ENCODE data around the gene ZNF451. TPM values are rescaled to one million over a fixed set of nuclear protein-coding genes. Genes with fewer than 3 reads are reported as not detected.
"Not testable (repeated sequence)": the region's sequence is repeated elsewhere in the genome, so short reads cannot be mapped to it uniquely, and the experiment has no call there.

Gene ZNF451, protein sequence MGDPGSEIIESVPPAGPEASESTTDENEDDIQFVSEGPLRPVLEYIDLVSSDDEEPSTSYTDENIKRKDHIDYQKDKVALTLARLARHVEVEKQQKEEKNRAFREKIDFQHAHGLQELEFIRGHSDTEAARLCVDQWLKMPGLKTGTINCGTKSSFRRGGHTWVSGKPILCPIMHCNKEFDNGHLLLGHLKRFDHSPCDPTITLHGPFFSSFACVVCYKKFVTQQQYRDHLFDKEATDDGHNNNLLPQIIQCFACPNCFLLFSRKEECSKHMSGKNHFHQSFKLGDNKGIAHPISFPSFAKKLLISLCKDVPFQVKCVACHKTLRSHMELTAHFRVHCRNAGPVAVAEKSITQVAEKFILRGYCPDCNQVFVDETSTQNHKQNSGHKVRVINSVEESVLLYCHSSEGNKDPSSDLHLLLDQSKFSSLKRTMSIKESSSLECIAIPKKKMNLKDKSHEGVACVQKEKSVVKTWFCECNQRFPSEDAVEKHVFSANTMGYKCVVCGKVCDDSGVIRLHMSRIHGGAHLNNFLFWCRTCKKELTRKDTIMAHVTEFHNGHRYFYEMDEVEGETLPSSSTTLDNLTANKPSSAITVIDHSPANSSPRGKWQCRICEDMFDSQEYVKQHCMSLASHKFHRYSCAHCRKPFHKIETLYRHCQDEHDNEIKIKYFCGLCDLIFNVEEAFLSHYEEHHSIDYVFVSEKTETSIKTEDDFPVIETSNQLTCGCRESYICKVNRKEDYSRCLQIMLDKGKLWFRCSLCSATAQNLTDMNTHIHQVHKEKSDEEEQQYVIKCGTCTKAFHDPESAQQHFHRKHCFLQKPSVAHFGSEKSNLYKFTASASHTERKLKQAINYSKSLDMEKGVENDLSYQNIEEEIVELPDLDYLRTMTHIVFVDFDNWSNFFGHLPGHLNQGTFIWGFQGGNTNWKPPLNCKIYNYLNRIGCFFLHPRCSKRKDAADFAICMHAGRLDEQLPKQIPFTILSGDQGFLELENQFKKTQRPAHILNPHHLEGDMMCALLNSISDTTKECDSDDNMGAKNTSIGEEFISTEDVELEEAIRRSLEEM
- 10 to 100 TPM; 33.2 to 38.9 (median 35.4) TPM for polyA plus RNA-seq (ENCODE audit: insufficient read length in 3 of 3)

DNA sequence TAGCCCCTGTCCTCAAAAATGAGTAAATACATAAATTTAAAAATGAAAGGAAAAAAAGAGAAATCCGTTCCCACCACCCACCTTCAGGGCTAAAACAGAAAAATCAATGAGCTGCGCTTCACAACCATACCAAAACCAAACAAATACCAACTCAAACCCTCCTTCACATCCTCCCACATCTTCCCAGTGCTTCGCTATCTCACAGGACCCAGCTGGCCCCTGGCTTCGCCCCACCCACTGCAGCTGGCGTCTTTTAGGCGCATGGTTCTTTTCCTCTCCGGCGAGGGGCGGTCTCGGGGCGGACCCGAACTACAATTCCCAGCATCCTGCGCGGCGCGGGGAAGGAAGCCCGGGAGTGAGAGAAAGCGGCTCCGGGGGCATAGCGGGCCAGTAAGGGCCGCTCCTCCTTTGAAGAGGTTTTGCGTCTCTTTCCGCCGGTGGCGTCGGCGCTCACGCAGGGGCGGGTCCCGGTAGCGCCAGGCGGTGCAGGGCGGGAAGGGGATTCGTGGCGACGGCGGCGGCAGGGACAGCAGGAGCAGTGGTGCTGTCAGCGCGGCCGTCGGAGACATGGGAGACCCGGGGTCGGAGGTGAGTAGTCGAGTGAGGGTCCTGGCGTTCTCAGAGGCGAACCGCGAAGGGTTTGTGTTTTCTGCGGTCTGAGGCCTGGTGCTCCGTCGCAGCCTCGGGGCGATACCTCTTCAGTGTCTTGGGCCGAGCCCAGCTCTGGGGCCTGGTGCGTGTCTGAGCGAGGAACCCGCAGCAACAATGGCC lies at the start of gene ZNF451:
TSS of gene ZNF451 (plus strand) at position 502 of the 771 bp plus-strand sequence. CDS start at position 568, 66 bp downstream.
- peak; percentile 81 to 94 (median 92) for DNase-seq (ENCODE audit: low read depth in 3 of 3, low spot score in 2 of 3)

DNA sequence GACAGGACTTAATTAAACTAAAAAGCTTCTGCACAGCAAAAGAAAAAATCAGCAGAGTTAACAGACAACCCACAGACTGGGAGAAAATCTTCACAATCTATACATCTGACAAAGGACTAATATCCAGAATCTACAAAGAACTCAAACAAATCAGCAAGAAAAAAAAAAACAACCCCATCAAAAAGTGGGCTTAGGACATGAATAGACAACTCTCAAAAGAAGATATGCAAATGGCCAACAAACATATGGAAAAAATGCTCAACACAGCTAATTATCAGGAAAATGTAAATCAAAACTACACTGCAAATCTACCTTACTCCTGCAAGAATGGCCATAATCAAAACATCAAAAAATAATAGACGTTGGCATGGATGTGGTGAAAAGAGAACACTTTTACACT lies 45.9 kb upstream of the ZNF451 start:
- not testable (repeated sequence) for DNase-seq (ENCODE audit: low read depth in 3 of 3, low spot score in 2 of 3)

DNA sequence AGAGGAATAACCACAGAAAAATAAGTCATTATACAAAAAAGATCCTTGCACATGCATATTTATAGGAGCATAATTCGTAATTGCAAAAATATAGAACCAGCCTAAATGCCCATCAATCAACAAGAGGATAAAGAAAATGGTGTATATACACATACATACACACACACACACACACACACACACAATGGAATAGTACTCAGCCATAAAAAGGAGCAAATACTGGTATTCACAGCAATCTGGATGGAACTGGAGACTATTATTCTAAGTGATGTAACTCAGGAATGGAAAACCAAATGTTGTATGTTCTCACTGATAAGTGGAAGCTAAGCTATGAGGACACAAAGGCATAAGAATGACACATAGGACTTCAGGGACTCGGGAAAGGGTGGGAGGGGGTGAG lies 45.4 kb upstream of the ZNF451 start:
- DNase-seq (ENCODE audit: low read depth in 3 of 3, low spot score in 2 of 3): no peak

DNA sequence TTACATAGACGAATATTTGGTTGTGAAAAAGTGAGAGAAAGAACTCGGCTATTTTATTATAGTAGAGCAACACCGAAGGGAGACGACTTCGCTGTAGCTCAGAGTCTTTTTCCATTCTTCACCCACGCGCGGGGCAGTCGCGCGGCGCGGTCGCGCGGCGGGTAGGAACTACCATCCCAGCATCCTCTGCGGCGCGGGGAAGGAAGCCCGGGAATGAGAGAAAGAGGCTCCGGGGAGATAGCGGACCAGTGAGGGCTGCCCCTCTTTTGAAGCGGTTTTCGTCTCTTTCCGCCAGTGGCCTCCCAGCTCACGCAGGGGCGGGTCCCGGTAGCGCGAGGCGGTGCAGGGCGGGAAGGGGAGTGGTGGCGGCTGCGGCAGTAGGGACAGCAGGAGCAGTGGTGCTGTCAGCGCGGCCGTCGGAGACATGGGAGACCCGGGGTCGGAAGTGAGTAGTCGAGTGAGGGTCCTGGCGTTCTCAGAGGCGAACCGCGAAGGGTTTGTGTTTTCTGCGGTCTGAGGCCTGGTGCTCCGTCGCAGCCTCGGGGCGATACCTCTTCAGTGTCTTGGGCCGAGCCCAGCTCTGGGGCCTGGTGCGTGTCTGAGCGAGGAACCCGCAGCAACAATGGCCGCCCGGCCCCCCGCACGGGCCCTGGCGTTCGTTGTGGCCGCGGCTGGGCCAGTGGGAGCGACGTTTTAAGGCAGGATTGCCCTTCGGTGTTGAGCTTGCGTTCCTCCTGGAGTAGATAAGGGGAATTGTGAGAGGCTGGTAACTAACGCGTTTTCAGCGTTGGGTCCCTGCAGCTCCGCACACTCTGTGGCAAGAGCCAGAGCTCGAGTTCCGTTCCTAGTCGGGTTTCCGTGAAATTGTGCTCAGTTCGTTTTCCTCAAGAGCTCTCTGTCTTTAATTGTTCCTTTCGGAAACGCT lies 43.4 kb upstream of the ZNF451 start, which contains the start of gene KIAA1586:
TSS of gene KIAA1586 (plus strand) at position 362 of the 925 bp plus-strand sequence. CDS start at position 425, 63 bp downstream.
- DNase-seq (ENCODE audit: low read depth in 3 of 3, low spot score in 2 of 3): peak; percentile 60 to 79 (median 74)

DNA sequence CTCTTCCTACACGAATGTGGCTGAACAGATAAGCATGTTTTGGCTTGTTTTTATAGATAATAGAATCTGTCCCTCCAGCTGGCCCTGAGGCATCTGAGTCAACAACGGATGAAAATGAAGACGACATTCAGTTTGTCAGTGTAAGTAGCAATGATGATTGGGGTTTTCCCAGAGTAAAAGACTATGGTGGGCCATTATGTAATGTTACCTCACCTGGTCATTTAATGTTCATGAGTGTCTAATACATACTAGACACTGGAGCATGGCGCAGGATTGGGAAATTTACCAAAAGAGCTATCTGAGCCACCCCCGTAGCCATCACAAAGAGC lies 42.8 kb upstream of the ZNF451 start:
- not testable (repeated sequence) for DNase-seq (ENCODE audit: low read depth in 3 of 3, low spot score in 2 of 3)

DNA sequence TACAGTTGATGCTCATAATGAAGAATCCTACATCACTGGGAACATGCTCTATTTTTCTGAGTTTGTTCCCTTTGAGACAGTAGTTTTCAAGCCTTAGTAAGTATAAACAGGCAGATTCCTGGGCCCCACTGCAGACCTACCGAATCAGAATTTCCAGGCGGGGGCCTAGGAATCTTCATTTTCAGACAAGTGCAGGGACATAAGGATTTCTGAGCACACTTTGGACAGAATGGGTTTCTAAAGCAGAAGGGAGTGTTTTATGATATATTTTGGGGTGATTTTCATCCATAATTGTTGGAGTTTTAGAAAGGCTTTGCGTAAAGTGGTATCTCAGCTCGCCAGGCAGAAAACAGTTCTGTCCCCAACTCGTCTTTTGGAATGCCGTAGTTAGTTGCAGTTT lies 42.1 kb upstream of the ZNF451 start:
- DNase-seq (ENCODE audit: low read depth in 3 of 3, low spot score in 2 of 3): not testable (repeated sequence)

DNA sequence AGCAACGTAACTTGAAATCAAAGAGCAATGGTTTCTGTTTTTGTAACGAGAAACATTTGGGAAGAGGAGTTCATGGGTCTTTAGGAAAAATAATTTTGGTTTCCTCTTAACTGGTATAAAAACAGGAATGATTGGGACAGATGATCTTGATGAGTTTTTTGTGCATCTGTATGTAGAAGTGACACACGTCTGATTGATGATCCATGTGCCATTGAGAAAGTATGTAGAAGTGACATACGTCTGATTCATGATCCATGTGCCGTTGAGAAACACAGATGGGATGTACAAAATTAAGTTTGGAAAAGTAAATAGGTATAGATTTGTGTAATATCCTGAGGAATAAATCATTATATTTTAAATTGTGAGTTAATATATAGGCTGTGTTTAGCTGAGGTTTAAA lies 41.4 kb upstream of the ZNF451 start:
- DNase-seq (ENCODE audit: low read depth in 3 of 3, low spot score in 2 of 3): no peak

DNA sequence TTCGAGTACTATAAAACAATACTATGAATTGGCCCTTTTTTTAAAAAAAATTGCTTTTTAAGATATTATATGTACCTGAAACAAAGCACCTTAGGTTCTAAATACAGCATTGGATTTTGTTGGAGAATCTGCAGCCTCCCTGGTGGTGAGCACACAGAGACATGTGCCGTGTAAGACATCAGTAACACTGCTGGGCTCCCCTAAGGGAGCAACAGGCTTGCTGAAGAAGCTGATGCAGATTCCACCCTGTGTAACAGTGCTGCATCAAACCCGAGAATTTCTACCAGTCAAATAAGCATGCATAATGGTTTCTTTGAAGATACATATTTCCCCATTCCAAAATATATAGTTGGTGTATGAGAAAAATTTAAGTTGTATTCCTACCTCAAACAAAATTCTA lies 26.1 kb upstream of the ZNF451 start:
- no peak for DNase-seq (ENCODE audit: low read depth in 3 of 3, low spot score in 2 of 3)

DNA sequence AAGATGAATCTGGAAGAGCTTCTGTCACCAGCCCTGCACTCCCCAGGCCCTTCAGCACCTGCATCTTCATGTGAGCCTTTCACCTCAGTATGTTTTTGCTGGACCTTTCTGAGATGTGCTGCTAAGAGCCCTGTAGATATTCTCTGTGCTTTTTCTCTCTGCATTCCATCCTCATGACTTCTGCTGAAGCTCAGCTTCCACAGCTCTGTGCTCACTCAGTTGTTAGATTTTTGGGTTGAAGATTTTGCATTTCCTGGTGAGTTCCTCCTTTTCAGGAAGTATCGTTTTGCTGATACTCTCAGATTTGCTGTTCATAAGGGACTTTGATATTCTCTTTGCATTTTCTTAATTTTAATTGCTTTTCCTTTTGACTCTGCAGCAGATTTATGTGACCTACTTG lies 25.2 kb upstream of the ZNF451 start:
- no peak for DNase-seq (ENCODE audit: low read depth in 3 of 3, low spot score in 2 of 3)

DNA sequence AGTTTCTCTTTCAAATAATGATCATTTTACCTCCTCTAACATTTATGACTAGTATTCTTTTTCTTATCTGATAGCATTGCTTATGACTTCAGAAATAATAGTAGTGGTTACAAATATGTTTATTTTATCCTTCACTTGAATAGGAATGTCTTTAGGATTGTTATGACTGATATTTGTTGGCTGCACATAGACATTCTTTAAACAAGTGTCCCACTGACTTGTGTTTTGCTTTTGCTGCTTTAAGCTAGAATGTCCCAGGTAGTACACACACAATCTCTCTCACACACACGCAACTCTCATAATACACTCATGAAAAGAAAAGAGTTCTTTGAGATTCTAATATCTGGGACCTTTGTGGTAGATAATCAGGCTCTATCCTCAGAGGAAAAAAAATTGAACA lies 21.9 kb upstream of the ZNF451 start:
- no peak for DNase-seq (ENCODE audit: low read depth in 3 of 3, low spot score in 2 of 3)

DNA sequence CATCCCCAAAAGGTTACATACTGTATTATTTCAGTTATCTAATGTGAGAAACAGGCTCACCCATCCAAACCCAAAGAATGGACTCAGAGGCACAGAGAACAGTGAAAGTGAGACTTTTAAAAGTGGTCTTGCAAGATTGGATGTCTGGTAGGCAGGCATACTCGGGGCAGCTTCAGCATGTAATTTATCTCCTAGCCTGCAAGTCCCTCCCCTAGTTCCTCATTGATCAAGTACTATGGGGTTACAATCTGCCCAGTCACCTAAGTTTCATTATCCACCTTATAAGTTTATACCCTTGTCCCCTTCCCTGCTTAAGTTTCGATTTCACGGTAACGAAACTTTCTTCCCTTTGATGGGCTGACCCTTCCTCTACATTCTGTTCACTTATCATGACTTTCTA lies 20.8 kb upstream of the ZNF451 start:
- no peak for DNase-seq (ENCODE audit: low read depth in 3 of 3, low spot score in 2 of 3)

DNA sequence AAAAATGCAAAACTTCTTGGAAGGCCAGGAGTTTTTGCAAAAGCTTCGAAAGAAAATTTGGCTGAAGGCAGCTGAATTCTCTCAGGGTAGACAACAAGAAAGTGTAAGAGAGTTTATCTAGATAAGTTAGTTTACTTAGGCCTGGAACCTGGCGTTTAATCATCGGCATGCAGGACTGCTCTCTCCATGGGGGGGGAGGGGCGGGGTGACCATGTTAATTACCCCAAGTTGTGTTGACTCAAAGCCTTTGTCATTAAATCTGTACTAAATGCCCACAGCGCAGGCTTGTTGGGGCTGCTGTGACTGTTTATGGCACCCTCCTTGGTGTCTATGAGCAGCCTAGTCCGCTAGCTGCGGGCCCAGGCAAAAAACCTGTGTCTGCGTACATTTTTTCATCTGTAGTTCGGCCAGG lies 20.1 kb upstream of the ZNF451 start:
- no peak for DNase-seq (ENCODE audit: low read depth in 3 of 3, low spot score in 2 of 3)

DNA sequence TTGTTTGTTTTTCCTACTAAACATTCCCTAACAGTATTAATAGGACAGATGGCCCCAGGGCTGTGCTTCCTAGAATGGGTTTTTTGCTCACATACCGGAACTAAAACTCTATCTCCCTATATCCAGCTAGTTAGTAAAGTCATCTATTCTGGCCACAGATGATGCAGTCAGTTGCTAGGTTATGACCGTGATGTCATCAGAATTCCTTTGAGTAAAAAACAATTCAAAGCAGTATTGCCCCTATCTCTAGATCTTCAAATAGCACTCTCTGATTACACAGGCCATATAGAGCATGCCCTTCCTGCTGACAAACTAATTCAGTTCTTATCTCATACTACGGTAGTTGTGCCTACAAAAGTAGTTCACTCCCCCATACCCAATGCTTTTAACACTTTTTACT lies 17.9 kb upstream of the ZNF451 start:
- no peak for DNase-seq (ENCODE audit: low read depth in 3 of 3, low spot score in 2 of 3)

DNA sequence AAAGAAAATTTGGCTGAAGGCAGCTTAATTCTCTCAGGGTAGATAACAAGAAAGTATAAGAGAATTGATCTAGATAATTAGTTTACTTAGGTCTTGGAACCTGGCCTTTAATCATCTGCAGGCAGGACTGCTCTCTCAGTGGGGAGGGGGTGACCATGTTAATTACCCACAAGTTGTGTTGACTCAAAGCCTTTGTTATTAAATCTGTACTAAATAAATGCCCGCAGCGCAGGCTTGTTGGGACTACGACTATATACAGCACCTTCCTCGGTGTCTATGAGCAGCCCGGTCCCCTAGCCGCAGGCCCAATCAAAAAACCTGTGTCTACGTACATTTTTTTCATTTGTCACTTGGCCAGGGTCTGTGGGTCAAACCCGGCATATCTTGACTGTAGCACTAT lies 15.6 kb upstream of the ZNF451 start:
- DNase-seq (ENCODE audit: low read depth in 3 of 3, low spot score in 2 of 3): no peak

DNA sequence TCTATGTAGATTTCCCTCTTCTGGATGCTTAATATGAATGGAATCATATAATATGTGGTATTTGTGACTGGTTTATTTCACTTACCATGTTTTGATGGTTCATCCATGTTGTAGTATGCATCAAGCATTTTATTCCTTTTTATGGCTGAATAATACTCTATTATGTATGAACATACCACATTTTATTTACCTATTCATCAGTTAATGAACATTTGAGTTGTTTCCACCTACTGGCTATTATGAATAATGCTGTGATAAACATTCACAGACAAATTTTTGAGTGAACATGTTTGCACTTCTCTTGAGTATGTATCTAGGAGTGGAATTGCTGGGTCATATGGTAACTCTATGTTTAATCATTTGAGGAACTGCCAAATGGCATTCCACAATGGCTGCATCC lies 14.9 kb upstream of the ZNF451 start:
- DNase-seq (ENCODE audit: low read depth in 3 of 3, low spot score in 2 of 3): no peak

DNA sequence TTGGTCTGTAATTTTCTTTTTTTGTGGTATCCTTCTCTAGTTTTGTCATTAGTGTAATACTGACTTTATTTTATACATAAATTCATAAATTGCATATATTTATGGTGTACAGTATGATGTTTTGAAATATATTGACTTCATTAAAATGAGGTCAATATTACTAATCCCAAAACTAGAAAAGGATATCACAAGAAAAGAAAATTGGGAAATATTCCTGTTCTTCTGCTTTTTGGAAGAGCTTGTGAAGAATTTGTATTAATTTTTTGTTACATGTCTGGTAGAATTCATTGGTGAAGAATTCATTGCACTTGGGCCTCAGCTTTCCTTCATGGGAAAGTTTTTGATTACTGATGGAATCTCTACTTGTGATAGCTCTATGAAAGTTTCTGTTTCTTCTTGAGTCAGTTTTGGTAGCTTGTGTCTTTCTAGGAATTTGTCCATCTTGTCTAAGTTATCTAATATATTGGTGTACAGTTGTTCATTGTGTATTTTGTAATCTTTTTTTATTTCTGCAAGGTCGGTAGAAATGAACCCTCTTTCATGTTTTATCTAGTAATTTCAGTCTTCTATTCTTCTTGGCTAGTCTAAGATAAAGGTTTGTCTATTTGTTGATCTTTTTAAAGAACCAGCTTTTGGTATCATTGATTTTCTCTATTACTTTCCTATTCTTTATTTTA lies 11.3 kb upstream of the ZNF451 start:
- DNase-seq (ENCODE audit: low read depth in 3 of 3, low spot score in 2 of 3): no peak

DNA sequence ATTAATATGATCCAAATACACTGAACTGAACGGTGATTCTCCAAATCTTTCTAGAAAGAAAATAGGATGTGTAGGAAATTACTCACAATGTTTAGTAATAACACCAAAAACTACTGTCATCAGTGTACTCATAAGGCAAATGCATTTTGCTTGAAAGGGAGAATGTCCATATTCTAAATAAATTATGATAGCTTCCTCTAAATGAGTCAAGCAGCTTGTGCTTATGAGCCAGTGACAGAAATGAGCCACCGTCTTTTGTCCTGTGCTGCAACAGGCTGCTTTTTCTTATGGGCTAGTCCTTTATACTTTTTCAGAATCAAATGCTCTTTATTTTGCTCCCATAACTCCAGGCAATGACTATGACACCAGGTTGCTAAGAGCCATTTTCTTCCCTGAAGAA lies 4.5 kb upstream of the ZNF451 start:
- no peak for DNase-seq (ENCODE audit: low read depth in 3 of 3, low spot score in 2 of 3)

DNA sequence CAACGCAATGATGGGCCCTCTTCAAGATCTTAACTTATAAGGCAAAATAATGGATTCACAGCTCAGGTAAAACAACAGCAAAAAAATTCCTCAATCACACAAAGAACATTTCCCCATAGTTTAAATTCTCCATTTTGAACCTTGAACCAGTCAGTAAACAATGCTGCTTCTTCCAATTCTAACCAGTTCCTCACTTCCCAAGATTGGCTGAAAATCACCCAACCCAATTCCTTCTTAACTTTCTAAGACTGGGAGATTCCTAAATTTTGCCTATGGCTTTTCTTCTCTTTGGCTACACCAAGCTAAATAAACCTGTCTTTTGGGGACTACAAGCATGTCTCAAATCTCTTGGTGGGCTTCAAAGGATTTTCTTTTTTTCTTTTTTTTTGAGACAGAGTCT lies 3.1 kb upstream of the ZNF451 start:
- no peak for DNase-seq (ENCODE audit: low read depth in 3 of 3, low spot score in 2 of 3)

DNA sequence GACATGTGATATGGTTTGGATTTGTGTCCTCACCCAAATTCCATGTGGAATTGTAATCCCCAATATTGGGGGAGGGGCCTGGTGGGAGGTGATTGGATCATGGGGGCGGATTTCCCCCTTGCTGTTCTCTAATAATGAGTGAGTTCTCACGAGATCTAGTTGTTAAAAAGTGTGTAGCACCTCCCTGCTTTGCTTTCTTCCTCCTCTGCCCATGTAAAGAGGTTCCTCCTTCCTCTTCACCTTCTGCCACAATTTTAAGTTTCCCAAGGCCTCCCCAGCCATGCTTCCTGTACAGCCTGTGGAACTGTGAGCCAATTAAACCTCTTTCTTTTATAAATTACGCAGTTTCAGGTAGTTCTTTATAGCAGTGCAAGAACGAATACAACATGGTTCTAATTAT lies 2.1 kb upstream of the ZNF451 start:
- DNase-seq (ENCODE audit: low read depth in 3 of 3, low spot score in 2 of 3): no peak

Measured in right renal cortex interstitium (tissue), 3 donors.